GM18951 (cell line): ENCODE measurements around the gene LMAN1L.
A peak's percentile ranks its signal among the peaks of the same experiment; 100 is the strongest.

Experiments
- POLR2A ChIP-seq: IDR thresholded peaks from 4 replicates; pipeline ENCODE4 v1.6.1; 2011; ENCODE audit warnings: mild to moderate bottlenecking; ENCODE audit not compliant: insufficient read length, insufficient read depth; ENCODE audit errors: extremely low read depth
- in situ Hi-C: fragments of 300-500 bp; cut with MboI; formaldehyde crosslinking; loops from one replicate; pipeline ENCODE4 v1.12.0; 2022; ENCODE audit warnings: low sequenced_read_pairs, mixed read lengths, inconsistent platforms; ENCODE audit not compliant: unreplicated experiment

The LMAN1L gene

GRCh38 chr15:74845208-74845568, 32.6 kb downstream of the LMAN1L start:
- in situ Hi-C loops = loop anchor here (10.0 kb wide), 1 partner anchor 50 kb away; the partner anchor contains the start of gene MPI
- no peak for TF ChIP-seq POLR2A

- no peak for TF ChIP-seq POLR2A
- in situ Hi-C loops = loop anchor here (10.0 kb wide), 1 partner anchor 49 kb away; the partner anchor contains the start of gene MPI
Measured at GRCh38 chr15:74845581-74845980, 32.9 kb downstream of the LMAN1L start.

- no peak for TF ChIP-seq POLR2A
- in situ Hi-C loops = loop anchor here (10.0 kb wide), 1 partner anchor 47 kb away; the partner anchor contains the start of gene MPI
Measured at GRCh38 chr15:74847432-74847831, 34.8 kb downstream of the LMAN1L start.

GRCh38 chr15:74850393-74850792, 37.8 kb downstream of the LMAN1L start:
- TF ChIP-seq POLR2A = no peak
- in situ Hi-C loops = no loop called here

GRCh38 chr15:74851960-74852359, 39.3 kb downstream of the LMAN1L start:
- in situ Hi-C loops = no loop called here
- TF ChIP-seq POLR2A = no peak

- in situ Hi-C loops = no loop called here
- TF ChIP-seq POLR2A = no peak
Measured at GRCh38 chr15:74854453-74855022, 41.9 kb downstream of the LMAN1L start.

GRCh38 chr15:74855857-74856256, 43.2 kb downstream of the LMAN1L start:
- no peak for TF ChIP-seq POLR2A
- in situ Hi-C loops = no loop called here

- in situ Hi-C loops = no loop called here
- no peak for TF ChIP-seq POLR2A
Measured at GRCh38 chr15:74856537-74856936, 43.9 kb downstream of the LMAN1L start.

GRCh38 chr15:74857082-74857655, 44.5 kb downstream of the LMAN1L start:
- TF ChIP-seq POLR2A = no peak
- in situ Hi-C loops = no loop called here

- TF ChIP-seq POLR2A = peak; percentile 3
- in situ Hi-C loops = no loop called here
Measured at GRCh38 chr15:74857671-74858368, 45.2 kb downstream of the LMAN1L start.

- in situ Hi-C loops = no loop called here
- TF ChIP-seq POLR2A = no peak
Measured at GRCh38 chr15:74858369-74858740, 45.7 kb downstream of the LMAN1L start.

GRCh38 chr15:74863239-74864056, 50.8 kb downstream of the LMAN1L start:
- in situ Hi-C loops = no loop called here
- TF ChIP-seq POLR2A = no peak

- in situ Hi-C loops = no loop called here
- TF ChIP-seq POLR2A = no peak
Measured at GRCh38 chr15:74864296-74864695, 51.7 kb downstream of the LMAN1L start.
